DMS114 treated with DMSO at 0.1 percent for 48 hours (cell line): ENCODE results near the gene ANLN.

Experiments used
- DNase-seq: peaks from one replicate; lab custom pipeline; 2025; ENCODE audit not compliant: unreplicated experiment; lab: John Stamatoyannopoulos, UW

The ANLN gene

GRCh38 chr7:36409180-36409579 is 19.5 kb downstream of the ANLN start:
- no peak for DNase-seq

- no peak for DNase-seq
Observed at GRCh38 chr7:36415144-36415543, 25.5 kb downstream of the ANLN start.

GRCh38 chr7:36416251-36416650 is 26.6 kb downstream of the ANLN start:
- DNase-seq = no peak

- no peak for DNase-seq
Observed at GRCh38 chr7:36420307-36420706, 30.6 kb downstream of the ANLN start.

GRCh38 chr7:36422072-36422471 is 32.4 kb downstream of the ANLN start:
- no peak for DNase-seq

- no peak for DNase-seq
Observed at GRCh38 chr7:36423633-36424032, 34.0 kb downstream of the ANLN start.

GRCh38 chr7:36430186-36430585 is 40.5 kb downstream of the ANLN start:
- DNase-seq = no peak

GRCh38 chr7:36430881-36431280 is 41.2 kb downstream of the ANLN start:
- no peak for DNase-seq

- no peak for DNase-seq
Observed at GRCh38 chr7:36438211-36438610, 48.5 kb downstream of the ANLN start.

GRCh38 chr7:36439624-36440023 is 50.0 kb downstream of the ANLN start:
- DNase-seq = no peak

GRCh38 chr7:36440880-36441279 is 51.2 kb downstream of the ANLN start:
- DNase-seq = peak; percentile 8

GRCh38 chr7:36441344-36442022 is 51.8 kb downstream of the ANLN start:
- DNase-seq = no peak

- no peak for DNase-seq
Observed at GRCh38 chr7:36448781-36449379, 59.2 kb downstream of the ANLN start.

GRCh38 chr7:36449685-36450084 is 60.0 kb downstream of the ANLN start:
- no peak for DNase-seq

- no peak for DNase-seq
Observed at GRCh38 chr7:36453769-36454168, 64.1 kb downstream of the ANLN start.

- no peak for DNase-seq
Observed at GRCh38 chr7:36455646-36456045, 66.0 kb downstream of the ANLN start.

- no peak for DNase-seq
Observed at GRCh38 chr7:36456138-36456537, 66.5 kb downstream of the ANLN start.

- no peak for DNase-seq
Observed at GRCh38 chr7:36456548-36456947, 66.9 kb downstream of the ANLN start.

- DNase-seq = no peak
Observed at GRCh38 chr7:36459236-36459960, 69.7 kb downstream of the ANLN start.

GRCh38 chr7:36460811-36461429 is 71.3 kb downstream of the ANLN start:
- no peak for DNase-seq

- no peak for DNase-seq
Observed at GRCh38 chr7:36462551-36463137, 73.0 kb downstream of the ANLN start.

- DNase-seq = no peak
Observed at GRCh38 chr7:36464271-36464670, 74.6 kb downstream of the ANLN start.
